Activated CD4-positive, alpha-beta T cell treated with anti-CD3 and anti-CD28 coated beads, Interleukin-2, amount 50 U/mL, for 4 hours (primary cell): ENCODE results near the gene LGR4.
A peak's percentile ranks its signal among the peaks of the same experiment; 100 is the strongest.

Experiments
- DNase-seq, 2 experiments: peaks; one replicate each; pipeline ENCODE4 v3.0.0-alpha.2; 2020

The LGR4 gene

GRCh38 chr11:27481992-27482391 is 9.4 kb upstream of the LGR4 start:
- DNase-seq: no peak

GRCh38 chr11:27477831-27478230 is 5.2 kb upstream of the LGR4 start:
- DNase-seq: no peak

- no peak for DNase-seq
These were observed 4.7 kb upstream of the LGR4 start for GRCh38 chr11:27477243-27477642.

- DNase-seq: no peak
These were observed 3.0 kb upstream of the LGR4 start for GRCh38 chr11:27475622-27476021.

GRCh38 chr11:27473017-27473406 is 422 bp upstream of the LGR4 start:
- no peak for DNase-seq

- peak; percentile 0 to 2 for DNase-seq
These were observed 797 bp downstream of the LGR4 start for GRCh38 chr11:27471589-27472397.

- DNase-seq: no peak
These were observed 1.6 kb downstream of the LGR4 start for GRCh38 chr11:27470826-27471588.

- no peak for DNase-seq
These were observed 2.4 kb downstream of the LGR4 start for GRCh38 chr11:27470166-27470565.

GRCh38 chr11:27468995-27469695 is 3.4 kb downstream of the LGR4 start:
- no peak for DNase-seq

GRCh38 chr11:27468209-27468994 is 4.2 kb downstream of the LGR4 start:
- no peak for DNase-seq

GRCh38 chr11:27467181-27467913 is 5.2 kb downstream of the LGR4 start:
- no peak for DNase-seq

- no peak for DNase-seq
These were observed 6.2 kb downstream of the LGR4 start for GRCh38 chr11:27466363-27466762.

GRCh38 chr11:27465629-27466028 is 7.0 kb downstream of the LGR4 start:
- DNase-seq: no peak

GRCh38 chr11:27464909-27465308 is 7.7 kb downstream of the LGR4 start:
- DNase-seq: no peak

- DNase-seq: no peak
These were observed 8.3 kb downstream of the LGR4 start for GRCh38 chr11:27464289-27464696.

GRCh38 chr11:27462543-27462942 is 10.0 kb downstream of the LGR4 start:
- DNase-seq: no peak

GRCh38 chr11:27460158-27460978 is 12.2 kb downstream of the LGR4 start:
- no peak for DNase-seq

GRCh38 chr11:27459191-27459590 is 13.4 kb downstream of the LGR4 start:
- DNase-seq: no peak

GRCh38 chr11:27458182-27458581 is 14.4 kb downstream of the LGR4 start:
- no peak for DNase-seq

- DNase-seq: no peak
These were observed 15.7 kb downstream of the LGR4 start for GRCh38 chr11:27456795-27457329.
